NCI-H1694 (cell line): Measurements from ENCODE around the gene TSPAN13.

Experiments
- DNase-seq: peaks from one replicate; lab custom pipeline; 2025; lab: John Stamatoyannopoulos, UW

TSPAN13 gene

GRCh38 chr7:16812542-16813231, 59.1 kb downstream of the TSPAN13 start:
- no peak for DNase-seq

- no peak for DNase-seq
Observed at GRCh38 chr7:16813232-16813616, 59.7 kb downstream of the TSPAN13 start.

DNA sequence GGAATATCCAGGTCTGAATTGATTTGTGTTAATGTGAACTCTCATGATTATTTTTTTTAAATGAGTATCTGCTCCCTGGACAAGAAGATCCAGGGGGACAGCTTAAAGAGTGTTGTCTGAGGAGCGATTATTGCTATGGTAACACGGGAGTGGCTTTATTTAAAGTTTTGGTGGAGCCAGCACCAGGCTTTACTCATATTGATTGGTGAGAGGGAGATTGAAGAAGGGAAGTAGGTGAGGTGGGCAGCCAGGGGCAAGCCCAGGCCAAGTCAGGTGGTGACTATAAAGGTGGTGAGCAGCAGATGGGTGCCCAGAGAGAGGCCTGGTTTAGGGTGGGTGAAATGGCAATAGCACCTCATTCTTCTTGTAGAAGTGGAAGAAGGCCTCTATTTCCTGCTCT, 61.4 kb downstream of the TSPAN13 start:
- DNase-seq, result no peak

DNA sequence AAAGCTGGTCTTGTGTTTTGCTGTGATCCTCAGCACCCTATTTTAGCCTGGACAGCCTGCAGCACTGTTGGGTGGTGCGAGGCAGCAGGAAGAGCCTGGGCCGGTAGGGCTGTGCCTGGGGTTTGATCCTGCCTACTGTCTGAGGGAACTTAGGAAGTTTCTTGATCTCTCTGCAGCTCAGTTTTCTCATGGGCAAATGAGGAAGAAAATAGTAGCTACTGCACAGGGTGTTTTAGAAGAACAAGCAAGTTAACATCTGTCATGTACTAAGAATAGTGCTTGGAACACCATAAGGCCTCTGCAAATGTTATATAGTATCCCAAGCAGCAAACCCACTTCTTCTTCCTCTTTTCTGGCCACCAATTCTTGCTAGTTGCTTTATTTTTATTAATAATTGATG, 63.3 kb downstream of the TSPAN13 start:
- DNase-seq, result no peak

DNA sequence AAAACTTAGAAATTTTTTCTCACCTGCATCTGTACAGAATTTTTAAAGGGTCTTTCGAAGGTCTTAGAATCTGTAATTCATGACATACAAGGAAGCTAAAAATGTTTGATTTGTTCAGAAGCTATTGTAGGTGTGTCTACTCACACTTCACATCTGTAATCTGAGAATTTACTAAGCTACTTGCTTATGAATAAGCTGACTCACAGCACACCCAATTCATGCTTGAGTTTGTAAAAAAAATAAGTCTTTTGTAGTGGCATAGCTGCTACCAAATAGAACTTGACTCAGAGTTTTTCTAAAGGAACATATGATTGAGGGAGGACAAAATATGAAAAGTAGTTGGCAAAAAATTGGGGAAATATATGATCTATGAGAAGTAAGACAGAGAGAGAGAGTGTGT, 64.0 kb downstream of the TSPAN13 start:
- no peak for DNase-seq

DNA sequence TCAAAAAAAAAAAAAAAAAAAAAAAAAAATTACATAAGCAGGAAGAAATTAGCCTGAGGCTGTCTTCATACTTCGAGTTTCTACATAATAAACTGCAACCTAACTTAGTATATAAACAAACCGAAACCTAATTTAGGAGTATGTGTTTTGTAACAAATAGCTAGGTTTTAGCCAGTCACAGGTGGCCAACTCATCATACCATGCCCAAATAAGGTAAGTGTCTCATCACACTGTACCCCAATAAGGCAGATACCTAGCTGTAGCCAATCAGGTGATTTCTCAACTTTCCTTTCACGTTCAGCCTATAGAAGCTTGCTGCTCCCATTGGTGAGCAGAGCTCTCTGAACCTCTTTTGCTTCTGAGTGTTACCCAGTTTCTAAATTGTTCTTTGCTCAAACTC, 65.2 kb downstream of the TSPAN13 start:
- no peak for DNase-seq

DNA sequence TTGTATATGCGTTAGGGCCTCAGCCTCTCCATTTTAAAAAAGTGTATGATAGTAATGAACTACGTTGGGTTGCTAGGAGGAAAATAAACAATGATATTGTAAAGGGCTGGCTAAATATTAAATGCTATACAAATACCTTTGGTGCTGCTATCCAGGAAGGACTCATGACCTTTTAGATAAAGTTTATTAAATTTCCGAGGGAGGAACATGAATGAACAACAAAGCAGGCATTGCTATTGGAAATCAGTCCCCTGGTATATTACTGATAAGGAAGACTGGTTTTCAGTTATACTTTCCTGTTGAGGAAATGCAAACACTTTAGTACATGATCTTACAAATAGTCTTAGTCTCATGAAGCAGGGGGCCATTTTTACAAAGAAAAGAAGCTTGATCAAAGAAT, 68.5 kb downstream of the TSPAN13 start:
- DNase-seq, result no peak

GRCh38 chr7:16826060-16826459, 72.5 kb downstream of the TSPAN13 start:
- no peak for DNase-seq

GRCh38 chr7:16833373-16833772, 79.8 kb downstream of the TSPAN13 start:
- DNase-seq, result no peak
